ENCODE measurements around the gene ARRB1. TPM values are rescaled to one million over a fixed set of nuclear protein-coding genes. Genes with fewer than 3 reads are reported as not detected.

The ARRB1 gene
- total RNA-seq, 2 donors from 2014 or later: 70.3 to 73.4 TPM

- Histone ChIP-seq H3K4me3 (peak overlapping the region; percentile 27), H3K4me1 (peaks cover 31% of the 10 kb centered on the region)
- TF ChIP-seq CTCF (IDR thresholded peaks at IDR 0.05): no peak
These were observed 39.6 kb downstream of the ARRB1 start for GRCh38 chr11:75311858-75312288.

GRCh38 chr11:75308986-75309385 lies 42.5 kb downstream of the ARRB1 start:
- intact Hi-C loops (cut with DNase I): no loop called here
- no peak for DNase-seq
- no peak overlapping the region for H3K27ac ChIP-seq

More at GRCh38 chr11:75311858-75312288, 39.6 kb downstream of the ARRB1 start:
- Histone ChIP-seq H3K27me3 (no peaks in the 10 kb centered on the region), H3K27ac (peak overlapping the region; percentile 76), H3K36me3 (no peaks in the 10 kb centered on the region), H3K9ac (ENCODE audit: low read depth in 2 of 2, low read length in 2 of 2) (peak overlapping the region; percentile 56 to 60), H3K9me3 (no peaks in the 10 kb centered on the region)
- DNase-seq: peak; percentile 92
- intact Hi-C loops (cut with DNase I): no loop called here

GRCh38 chr11:75308116-75308515 lies 43.3 kb downstream of the ARRB1 start:
- H3K36me3 ChIP-seq: no peaks in the 10 kb centered on the region
- intact Hi-C loops (cut with DNase I): no loop called here
- no peak for DNase-seq

More at GRCh38 chr11:75308986-75309385, 42.5 kb downstream of the ARRB1 start:
- Histone ChIP-seq H3K9ac (ENCODE audit: low read depth in 2 of 2, low read length in 2 of 2) (no peak overlapping the region), H3K9me3 (no peaks in the 10 kb centered on the region), H3K4me3 (no peak overlapping the region), H3K27me3 (no peaks in the 10 kb centered on the region), H3K4me1 (peaks cover 25% of the 10 kb centered on the region), H3K36me3 (no peaks in the 10 kb centered on the region)
- TF ChIP-seq CTCF (IDR thresholded peaks at IDR 0.05): no peak

GRCh38 chr11:75307058-75307457 lies 44.4 kb downstream of the ARRB1 start:
- Histone ChIP-seq H3K4me1 (peaks cover 12% of the 10 kb centered on the region), H3K27me3 (no peaks in the 10 kb centered on the region), H3K36me3 (no peaks in the 10 kb centered on the region), H3K9me3 (no peaks in the 10 kb centered on the region), H3K9ac (ENCODE audit: low read depth in 2 of 2, low read length in 2 of 2) (no peak overlapping the region), H3K27ac (no peak overlapping the region), H3K4me3 (no peak overlapping the region)
- intact Hi-C loops (cut with DNase I): no loop called here
- TF ChIP-seq CTCF (IDR thresholded peaks at IDR 0.05): no peak
- no peak for DNase-seq

More at GRCh38 chr11:75308116-75308515, 43.3 kb downstream of the ARRB1 start:
- Histone ChIP-seq H3K27me3 (no peaks in the 10 kb centered on the region), H3K4me1 (peaks cover 16% of the 10 kb centered on the region), H3K9me3 (no peaks in the 10 kb centered on the region), H3K27ac (no peak overlapping the region), H3K9ac (ENCODE audit: low read depth in 2 of 2, low read length in 2 of 2) (no peak overlapping the region), H3K4me3 (no peak overlapping the region)
- TF ChIP-seq CTCF (IDR thresholded peaks at IDR 0.05): no peak

GRCh38 chr11:75306529-75306928 lies 44.9 kb downstream of the ARRB1 start:
- intact Hi-C loops (cut with DNase I): no loop called here
- Histone ChIP-seq H3K4me3 (no peak overlapping the region), H3K9ac (ENCODE audit: low read depth in 2 of 2, low read length in 2 of 2) (no peak overlapping the region), H3K4me1 (peaks cover 6% of the 10 kb centered on the region), H3K9me3 (no peaks in the 10 kb centered on the region), H3K27ac (no peak overlapping the region), H3K36me3 (no peaks in the 10 kb centered on the region), H3K27me3 (no peaks in the 10 kb centered on the region)
- DNase-seq: no peak
- TF ChIP-seq CTCF (IDR thresholded peaks at IDR 0.05): no peak

Measured in colonic mucosa (tissue), 4 donors.